ELF-1 (cell line): ENCODE data around the gene ARIH2.
"Not testable (repeated sequence)": the region's sequence is repeated elsewhere in the genome, so short reads cannot be mapped to it uniquely, and the experiment has no call there.

Experiments
- DNase-seq: peaks from one replicate; pipeline ENCODE4 v3.0.0-alpha.2; 2016; ENCODE audit warnings: low read depth, low spot score

Gene ARIH2

DNA sequence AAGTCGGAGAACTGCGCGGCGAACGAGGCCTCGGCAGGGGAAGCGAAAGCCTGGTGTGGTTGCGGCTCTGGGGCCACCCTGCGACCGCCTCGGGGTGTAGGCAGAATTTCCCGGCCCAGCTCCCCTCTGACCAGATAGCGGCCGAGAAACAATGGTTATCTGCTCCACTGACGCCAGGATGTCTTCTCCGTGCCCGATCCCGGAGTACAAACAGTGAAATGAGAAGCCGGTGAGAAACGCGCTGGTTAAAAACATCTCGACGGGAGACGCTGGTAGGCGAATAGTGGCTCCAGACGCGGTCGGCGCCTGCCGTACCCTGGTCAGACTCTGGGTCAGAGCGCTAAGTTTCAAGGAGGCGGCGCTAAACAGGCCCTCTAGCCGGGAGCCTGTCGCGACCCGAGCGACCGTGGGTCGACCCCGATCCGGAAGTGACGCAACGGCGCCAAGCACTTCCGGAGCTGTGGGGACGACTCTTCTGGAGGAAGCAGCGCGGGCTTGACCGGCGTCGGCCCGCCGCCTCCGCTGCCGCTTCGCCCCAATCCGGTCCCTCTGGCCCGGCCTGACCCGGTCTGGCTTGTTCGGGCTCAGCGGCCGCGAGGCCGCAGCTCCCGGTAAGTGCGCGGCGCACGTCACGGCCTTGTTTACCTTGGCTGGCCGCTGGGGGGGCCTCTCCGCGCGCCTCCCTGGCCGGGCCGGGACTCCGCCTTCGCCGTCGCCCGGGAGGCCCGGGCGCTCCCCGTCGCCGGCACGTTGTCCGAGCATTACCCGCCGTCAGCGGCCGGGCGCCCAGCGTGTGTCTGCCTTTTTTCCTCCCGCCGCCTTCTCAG, at the start of gene ARIH2:
TSS of gene ARIH2 (plus strand) at position 455 of the 827 bp plus-strand sequence. CDS start 8,717 bp downstream, outside the sequence.
- peak; percentile 97 for DNase-seq

DNA sequence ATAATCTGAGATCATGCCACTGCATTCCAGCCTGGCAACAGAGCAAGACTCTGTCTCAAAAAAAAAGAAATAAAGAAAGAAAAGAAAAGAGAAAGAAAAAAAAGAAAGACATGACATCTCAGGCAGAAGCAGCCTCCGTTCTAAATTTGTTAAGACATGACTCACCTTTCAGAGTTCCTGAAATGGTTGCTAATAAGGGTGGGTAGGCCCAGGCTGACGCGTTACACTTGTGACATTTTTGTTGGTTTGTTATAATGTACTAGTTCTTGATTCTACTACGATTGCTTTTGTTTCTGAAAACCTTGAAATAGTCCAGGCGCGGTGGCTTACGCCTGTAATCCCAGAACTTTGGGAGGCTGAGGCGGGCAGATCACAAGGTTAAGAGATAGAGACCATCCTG, 41.0 kb upstream of the ARIH2 start:
- no peak for DNase-seq

DNA sequence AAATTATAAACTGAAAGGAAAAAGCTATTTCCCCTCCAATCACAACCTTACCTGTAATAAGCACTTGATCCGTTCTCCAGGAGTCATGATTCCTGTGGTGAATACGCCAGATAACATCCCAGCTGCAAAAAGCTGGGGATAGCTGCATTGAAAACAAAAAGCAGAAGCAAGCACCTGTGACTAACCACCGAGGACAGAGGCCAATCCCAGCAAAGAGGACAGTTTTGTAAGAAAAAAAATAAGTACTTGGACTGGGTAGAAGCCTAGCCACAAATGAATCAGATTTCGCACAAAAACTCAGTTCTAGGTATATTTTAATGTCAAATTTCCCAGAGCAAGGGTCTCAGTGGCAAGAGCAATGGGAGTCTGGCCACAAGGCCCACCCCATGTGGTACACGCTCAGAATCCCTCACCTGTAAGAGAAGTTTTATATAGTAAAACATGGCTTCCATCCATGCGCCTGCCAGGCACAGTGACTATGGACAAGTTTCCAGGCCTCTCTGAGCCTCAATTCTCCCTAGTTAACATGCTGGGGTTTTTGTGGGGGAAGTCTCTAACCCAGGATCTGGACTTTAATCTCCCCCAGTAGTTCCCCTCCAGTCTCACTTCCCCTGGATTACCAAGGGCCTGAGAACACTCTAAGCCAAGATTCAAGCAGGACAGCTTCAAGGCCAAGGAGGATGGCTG, 39.2 kb upstream of the ARIH2 start:
- no peak for DNase-seq

DNA sequence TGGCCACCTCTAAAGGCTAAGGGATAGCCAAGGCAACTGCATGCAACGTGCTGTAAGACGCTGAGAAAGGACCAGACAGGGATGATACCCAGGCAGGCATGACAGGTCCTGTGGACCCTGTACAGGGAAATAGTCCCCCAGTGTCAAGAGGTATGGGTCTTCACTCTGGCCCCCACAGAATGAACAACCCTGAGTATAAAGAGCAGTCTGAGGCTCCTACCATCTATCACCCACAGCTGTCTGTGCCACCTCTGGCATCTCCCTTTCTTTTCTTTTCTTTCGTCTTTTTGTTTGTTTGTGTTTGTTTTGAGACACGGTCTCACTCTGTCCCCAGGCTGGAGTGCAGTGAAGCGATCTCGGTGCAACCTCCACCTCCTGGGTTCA, 38.7 kb upstream of the ARIH2 start:
- no peak for DNase-seq

DNA sequence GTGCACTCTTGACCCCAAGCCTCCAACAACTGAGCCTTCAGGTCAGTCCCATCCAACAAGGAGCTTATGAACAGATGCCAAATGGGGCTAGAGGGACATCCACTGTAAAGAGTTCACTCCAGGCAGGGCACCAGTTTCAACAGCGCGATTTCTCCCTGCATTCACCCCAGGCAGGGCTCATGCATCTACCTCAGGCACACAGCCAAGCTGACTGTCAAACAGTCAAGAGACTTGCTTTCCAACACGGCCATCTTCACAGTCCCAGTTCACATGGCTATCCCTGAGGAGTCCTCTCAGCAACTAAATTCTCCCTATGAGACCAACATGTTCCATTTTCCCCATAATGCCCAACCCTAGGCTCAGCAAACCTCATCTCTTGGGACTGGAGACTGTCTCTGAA, 37.6 kb upstream of the ARIH2 start:
- no peak for DNase-seq

DNA sequence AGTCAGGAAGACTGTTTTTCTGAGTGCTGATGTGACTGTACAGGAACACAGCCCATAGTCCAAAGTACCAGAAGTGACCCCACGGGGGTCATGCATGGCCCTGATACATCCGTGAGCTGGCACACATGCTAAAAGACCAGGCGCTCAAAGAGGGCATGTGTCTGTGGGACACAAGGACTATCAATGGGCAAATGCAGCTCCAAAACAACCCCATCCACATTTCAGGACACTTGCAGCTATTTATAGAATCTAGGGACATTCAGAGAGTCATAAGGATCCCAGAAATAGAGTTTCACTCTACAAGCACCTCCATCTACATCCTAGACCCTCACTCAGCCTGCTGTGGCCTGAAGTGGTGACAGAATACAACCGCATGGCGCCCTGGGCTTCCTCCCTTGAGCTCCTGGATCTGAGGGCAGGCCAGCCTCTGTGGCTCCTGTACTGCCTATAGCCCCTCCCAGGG, 37.0 kb upstream of the ARIH2 start:
- DNase-seq = no peak

DNA sequence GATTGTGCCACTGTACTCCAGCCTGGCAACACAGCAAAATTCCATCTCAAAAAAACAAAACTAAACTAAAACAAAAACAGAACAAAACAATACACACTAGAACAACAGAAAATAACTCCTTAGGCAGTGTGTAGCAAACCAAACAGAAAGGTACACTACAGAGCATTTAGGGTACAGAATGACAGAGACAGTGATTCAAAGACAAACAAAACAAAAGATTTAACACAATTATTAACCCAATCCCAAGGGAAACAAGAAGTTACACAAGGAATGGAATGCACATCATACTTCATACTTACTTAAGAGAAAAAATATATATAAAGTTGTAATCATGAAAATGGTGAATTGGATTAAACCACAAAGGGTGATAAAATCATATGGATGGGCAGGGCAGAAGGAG, 32.9 kb upstream of the ARIH2 start:
- no peak for DNase-seq

DNA sequence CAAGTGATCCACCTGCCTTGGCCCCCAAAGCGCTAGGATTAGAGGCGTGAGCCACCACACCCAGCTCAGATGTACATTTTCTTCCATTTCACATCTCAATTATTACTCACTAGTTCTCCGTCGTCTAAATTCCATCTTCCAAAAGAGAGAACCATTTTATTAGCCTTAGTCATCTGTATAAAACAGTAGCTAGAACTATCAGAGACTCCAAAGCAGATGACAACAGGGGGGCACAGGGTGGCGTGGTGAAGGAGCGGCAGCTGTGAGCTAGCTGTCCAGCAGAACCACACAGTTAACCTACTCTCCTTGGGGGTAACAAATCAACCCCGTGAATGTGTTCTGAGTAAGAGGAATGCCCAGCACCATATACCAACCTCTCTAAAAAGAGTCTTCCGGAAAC, 27.0 kb upstream of the ARIH2 start:
- no peak for DNase-seq

DNA sequence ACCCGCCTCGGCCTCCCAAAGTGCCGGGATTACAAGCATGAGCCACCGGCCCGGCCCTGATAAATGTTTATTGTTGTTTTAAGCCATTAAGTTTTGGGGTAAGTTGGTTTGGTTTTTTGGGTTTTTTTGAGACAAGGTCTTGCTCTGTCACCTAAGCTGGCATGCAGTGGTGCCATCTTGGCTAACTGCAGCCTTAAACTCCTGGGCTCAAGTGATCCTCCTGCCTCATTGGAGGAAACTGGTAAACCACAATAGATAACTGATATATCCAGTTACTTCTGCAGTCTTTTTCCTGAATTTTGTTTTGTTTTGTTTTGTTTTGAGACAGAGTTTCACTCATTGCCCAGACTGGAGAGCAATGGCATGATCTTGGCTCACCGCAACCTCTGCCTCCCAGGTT, 24.1 kb upstream of the ARIH2 start:
- DNase-seq = no peak

DNA sequence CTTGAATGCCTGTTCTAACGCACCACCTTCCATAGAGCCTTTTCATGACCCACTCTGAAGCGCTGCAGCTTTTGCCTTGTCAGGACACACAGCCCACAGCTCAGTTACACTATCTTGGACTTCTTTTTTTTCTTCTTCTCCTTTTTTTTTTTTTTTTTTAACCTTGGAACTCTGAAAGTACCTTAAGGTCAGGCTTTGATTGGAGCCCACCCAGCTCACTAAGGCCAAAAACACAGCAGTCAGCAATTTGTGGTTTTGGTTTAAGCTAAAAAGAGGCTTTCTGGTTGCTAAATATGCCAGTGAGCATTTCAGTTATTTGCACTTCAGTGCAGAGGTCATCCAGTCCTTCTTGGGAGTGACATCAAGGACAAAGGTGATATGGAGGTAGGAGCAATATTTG, 21.7 kb upstream of the ARIH2 start:
- no peak for DNase-seq

DNA sequence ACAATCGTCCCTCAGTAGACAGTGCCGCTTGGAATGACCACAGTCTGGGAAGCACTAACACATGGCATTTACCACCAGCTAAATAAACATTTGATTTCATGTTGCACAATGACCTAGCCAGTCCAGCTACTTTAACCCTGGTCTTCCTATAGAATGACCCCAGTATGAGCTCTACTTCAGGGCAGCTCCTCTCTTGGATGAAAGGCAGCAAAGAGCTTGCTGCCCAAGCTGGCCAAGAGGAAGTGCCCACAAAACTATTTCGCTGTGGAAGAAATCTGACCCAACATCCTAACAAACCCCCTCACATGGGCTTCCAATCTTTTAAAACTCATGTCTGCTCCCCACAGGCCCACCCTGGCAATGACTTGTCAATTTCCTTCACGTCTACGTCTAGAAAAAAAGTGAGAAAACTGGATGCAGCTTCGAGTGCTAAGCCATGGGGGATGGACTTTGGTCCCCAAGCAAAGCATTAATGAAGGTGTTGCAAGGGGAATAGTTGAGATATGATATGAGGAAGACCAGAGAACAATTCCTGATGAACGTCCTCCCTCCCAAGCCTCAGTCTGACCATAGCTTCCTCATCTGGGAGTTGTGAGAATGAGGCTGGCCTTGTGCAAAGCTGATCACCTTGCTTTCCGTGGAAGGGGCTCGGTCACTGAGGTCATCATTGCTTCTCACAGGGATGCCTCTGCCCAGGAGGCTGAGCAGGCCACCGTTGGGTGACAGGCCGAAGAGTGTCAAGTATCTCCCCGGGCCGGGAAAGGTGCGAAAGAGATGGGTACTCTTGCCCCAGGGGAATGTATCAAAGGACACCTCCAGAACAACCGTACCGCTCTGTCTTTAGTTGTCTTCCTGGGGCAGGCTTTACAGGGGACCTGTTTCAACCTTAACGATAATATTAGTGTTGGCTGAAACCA, 20.9 kb upstream of the ARIH2 start:
- DNase-seq = peak; percentile 16

DNA sequence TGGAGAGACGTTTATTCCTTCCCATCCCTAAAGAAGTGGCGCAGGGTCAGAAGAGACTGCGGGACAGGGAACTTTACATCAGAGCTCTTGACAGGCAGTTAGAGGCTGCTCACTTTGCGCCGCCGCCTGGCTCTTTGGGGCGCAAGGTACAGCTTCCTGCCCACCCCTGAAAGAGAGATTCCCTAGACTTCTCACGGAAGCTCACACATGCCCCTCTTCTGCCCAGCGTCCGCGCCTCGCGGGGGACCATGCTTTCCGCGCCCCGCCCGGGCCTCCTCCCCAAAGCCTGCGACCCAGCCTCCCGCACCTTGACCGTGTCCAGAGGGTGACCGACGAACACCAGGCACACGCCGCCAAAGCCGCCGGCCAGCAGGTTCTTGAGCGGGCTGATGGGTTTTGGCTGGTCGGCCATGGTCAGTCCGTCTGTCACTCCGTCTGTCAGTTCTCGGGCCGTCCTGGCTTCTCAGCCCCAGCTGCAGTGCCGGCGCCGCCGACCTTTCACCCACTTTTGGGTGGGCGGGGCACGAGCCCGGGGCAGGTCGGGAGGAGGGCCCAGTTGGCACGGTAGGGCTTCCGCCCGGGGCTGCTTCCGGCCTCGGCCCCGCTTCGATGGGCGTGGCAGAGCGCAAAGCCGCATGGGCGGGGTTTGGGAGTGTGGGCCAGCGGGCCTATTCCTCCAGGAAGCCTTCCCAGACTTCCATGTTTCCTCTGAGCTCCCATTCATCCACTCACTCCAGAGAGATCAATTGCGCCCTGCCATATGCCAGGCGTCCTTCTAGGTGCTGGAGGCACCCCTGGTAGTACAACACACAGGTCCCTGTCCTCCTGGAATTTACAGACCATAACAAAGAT, 20.0 kb upstream of the ARIH2 start, which contains the start of gene SLC25A20:
TSS of gene SLC25A20 (minus strand) at position 500 of the 852 bp plus-strand sequence. CDS start at position 412, 88 bp downstream.
- DNase-seq = peak; percentile 96

DNA sequence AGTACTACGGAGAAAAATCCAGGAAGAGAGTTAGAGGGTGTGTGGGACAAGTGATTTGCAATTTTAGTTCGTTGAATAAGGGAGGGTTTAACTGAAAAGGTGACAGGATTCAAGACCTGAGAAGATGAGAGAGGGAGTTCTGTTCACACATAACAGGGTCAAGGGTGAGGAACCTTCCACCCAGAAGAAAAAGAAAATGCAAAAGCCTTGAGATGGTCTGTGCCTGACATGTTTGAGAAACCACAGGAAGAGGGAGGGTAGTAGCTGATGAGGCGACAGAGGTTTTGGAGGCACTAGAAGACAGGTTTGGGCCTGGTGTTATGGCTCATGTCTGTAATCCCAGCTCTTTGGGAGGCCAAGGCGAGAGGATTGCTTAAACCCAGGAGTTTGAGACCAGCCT, 19.4 kb upstream of the ARIH2 start:
- DNase-seq = no peak

DNA sequence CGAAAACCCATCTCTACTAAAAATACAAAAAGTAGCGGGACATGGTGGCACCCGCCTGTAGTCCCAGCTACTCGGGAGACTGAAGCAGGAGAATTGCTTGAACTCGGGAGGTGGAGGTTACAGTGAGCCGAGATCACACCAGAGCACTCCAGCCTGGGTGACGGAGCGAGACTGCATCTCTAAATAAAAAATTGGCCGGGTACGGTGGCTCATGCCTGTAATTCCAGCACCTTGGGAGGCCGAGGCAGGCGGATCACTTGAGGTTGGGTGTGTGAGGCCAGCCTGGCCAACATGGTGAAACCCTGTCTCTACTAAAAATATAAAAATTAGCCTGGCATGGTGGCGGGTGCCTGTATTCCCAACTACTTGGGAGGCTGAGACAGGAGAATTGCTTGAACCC, 11.6 kb upstream of the ARIH2 start:
- DNase-seq = not testable (repeated sequence)

DNA sequence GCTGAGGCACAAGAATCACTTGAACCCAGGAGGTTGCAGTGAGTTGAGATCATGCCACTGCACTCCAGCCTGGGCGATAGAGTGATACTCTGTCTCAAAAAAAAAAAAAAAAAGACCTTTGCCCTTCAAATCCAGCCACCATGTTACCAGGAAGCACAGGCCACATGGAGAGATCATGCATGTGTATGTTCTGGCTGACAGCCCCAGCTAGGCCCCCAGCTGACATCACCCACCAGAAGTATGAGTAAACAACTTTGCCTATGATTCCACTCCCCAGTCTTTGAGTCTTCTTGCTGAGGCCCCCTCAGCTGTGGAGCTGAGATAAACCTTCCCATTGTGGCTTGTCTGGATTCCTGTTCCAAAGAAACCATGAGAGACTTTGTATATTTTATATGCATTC, 3.3 kb upstream of the ARIH2 start:
- DNase-seq = no peak

DNA sequence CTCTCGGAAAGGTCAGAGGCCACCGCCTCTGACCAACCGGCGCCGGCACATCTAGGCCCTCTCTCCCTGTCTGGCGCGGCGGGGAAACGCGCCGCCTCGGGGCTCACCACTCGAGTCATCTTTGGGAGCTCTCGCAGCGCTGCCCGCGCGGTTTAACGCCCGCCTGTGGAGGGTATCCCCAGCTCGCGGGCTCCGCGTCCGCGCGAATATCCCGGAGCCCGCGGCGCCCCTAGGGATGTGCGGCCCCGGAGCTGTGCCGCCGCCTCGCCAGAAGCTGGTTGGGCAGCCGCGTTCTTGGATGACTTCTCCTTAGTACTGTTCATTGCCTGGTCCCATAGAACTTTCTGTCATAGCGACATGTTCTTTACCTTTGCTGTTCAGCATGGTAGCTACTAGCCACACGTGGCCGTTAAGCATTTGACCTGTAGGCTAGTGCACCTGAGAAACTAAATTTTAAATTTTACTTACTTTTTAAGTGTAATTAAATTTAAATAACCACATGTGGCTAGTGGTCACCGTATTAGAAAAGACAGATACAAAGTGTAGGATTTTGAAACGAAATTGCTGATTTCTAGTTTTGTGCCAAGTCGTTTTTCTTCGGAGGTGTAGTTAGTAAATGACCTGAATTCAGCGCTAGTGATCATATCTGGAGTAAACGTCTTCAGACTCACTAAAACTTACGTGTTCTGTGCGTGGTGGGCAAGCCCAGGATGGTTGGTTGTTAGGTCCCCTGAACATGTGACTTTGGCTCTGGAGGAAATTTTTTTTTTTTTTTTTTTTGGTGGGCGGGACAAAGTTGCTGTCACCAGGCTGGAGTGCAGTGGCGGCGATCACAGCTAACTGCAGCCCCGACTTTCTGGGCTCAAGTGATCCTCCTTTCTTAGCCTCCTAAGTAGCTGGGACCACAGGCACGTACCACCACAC, 835 bp downstream of the ARIH2 start:
- peak; percentile 78 for DNase-seq

DNA sequence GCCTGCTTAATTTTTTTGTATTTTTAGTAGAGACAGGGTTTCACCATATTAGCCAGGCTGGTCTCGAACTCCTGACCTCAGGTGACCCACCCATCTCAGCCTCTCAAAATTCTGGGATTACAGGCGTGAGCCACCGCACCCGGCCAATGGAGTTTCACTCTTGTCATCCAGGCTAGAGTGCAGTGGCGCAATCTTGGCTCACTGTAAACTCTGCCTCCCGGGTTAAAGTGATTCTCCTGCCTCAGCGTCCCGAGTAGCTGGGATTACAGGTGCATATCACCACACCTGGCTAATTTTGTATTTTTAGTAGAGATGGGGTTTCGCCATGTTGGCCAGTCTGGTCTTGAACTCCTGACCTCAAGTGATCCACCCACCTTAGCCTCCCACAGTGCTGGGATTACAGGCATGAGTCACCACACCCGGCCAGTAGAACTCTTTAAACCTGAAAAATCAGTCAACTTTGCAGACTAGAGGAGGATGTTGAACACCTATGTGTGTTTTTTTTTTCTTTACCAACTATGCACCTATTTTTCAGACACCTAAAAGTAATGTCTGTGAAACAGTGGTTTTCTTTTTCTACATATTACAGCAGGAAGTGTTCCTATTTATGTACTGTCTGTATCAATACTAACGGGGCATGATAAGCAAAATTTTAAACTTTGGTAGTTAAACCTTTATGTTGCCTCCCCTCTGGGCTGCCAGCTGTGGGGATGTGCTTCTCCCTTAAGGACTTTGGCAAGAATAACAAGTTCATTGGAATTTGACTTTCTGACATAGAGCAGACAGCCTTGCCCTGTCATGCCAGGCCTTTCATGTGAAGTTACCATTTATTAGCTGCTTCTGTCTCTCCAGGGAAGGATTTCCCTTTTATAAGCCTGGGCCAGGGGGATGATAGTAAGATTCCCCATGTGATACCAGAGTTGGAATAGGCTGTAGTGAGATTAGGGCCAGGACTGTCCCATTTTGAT, 8.1 kb downstream of the ARIH2 start:
- no peak for DNase-seq

DNA sequence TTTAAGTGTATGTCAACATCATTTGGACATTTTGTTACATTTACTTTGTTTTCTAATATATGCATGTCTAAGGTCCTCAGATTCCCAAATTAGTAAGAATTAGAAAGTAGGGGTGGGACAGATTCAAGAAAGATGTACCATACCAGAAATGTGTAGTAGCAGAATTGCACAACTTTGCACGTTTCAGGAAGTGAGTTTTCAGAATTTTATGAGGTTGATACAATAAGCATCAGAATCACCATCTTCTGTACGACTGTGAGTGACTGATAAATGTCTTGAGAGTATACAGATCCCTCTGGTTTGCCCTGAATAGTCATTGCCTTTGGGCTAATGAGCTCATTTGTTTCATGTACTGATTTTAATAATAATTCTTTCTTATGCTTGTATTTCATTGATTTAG, 9.3 kb downstream of the ARIH2 start:
- no peak for DNase-seq

DNA sequence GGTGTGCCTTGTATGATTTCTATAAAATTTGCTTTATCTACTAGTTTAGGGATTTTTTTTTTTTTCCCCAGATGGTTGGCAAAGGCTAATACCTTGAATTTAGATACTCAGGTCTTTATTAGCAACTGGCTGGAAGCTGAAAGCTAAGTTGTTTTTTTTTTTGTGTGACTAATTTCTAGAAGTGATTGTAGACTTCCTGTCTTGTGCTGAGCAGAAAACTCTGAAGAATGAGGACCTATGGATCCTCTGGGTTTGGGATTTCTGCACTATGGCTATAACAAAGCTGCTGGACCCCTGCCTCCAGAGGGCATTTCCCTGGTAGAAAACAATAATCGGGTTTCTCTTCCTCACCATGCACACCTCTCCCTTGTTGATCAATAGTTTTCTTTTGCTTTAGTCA, 10.0 kb downstream of the ARIH2 start:
- DNase-seq = no peak
